Measurements from ENCODE around the gene TOMM7.

Gene TOMM7
- total RNA-seq = 130 to 168 (median 146) reads per million in 4 experiments

DNA sequence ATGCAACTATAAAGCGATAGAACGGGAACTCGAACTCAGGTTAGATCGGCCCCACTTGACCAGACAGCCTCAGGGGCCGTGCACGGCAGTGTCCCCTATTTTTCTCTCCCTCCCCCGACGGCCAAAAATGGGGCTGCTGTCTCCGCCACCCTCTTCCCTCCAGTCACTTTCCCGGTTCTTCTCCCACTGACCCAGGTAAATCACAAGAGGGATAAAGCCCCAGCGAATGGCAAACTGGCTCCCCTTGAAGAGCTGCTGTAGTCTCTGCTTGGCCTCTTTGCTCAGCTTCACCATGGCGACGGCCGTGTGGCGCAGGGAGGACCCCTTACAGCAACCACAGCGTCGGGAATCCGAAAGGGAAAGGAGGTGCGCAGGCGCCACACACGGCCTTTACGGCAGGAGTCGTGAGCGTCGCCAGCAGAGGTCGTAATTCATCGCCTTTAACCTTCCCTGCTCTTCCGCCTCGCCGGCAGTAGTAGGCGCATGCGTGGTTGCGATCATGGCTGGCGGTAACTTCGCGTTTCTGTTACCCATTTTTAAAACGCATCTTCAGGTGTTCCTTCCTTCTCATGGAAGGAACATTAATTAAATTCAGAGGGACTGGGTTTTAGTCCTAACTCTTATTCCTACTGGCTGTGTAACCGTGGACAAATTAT lies at the start of gene TOMM7:
Gene TOMM7, minus strand, starts transcription at position 364 of the 656 bp plus-strand sequence. Its CDS starts 70 bp downstream, at position 294.
- peak; percentile 84 for DNase-seq

DNA sequence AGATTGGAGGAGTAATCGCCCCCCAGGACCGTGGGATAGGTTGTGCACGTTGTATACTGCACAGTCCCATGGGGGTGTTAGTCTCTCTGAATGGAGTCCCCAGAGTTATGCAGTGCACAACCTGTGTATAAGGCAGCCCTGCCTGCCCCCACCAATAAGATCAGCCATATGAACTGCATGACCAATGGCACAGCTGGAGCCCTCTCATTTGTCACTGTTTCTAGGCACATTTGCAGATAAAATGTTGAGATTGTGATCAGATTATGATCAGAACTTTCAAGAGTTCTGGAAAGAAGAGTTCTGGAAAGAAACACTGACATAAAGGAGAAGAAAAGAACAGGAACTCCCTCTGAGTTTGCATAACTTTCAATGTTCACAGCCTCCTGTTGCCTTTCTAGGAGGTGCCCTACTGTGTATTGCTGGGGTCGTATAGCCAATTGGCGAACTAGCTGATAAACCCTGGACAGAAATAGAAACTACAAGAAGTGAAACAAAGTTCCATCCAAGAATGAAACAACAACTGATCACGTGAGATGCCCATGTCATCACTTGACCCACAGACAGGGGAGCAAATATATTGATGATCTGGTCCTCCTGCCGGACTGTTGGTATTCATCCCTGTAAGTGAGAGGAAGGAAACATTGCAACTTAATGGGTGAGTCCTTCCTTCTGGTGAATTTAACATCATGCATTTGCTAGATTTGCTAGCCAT lies 49.6 kb upstream of the TOMM7 start:
- no peak for DNase-seq

DNA sequence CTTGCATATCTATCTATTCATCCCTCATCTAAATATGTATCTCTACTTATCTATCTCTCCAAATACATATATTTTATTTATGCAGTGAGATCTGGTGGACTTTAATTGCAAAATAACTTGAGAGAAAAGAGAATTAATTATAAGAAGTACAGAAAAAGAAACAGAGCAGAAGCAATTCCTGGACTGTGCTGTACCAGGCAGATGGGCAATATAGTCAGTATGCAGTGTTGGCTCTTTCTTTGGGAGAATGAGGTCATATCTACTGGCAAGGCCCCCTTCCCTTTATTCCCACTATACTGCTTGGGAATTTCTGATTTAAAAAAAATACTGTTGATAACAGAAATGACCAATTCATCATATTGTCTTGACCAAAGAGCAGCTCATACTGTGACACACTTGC lies 49.0 kb upstream of the TOMM7 start:
- no peak for DNase-seq

DNA sequence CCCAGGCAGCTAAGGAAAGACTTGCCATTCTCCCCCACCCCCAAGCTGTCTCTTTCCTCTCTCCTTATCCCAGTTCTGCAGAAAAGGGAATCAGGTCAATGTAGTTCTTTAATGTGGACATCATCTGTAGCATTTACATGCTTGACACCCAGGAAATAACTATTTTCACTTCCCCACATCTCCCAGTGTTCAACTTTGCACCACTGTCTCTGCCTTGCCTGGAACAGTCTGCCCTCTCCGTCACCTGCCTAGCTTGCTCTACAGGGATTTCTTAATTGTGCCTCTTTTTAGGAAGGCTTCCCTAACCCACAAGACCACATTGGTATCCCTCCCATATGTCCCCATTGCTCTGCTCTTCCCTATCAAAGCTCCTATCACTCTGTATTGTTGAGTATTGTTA lies 45.9 kb upstream of the TOMM7 start:
- DNase-seq = no peak

DNA sequence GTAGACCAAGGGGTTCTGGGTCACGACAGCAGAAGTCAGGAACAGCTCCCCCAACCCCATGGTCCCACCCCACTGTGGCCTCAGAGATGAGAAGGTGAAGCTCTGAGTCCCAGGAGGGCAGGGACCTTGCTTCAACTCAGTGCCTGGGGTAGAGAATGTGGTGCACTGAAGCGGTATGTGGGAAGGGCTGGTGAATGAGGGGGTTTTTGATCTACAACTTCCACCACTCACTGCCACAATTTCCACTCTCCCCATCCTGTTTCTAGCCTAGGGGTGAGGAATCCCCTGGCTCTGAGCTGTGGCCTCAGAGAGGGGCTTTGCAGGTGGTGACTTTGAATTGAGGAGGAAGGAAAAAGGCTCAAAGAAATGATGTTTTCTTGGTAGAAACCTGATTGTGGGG lies 44.9 kb upstream of the TOMM7 start:
- no peak for DNase-seq

DNA sequence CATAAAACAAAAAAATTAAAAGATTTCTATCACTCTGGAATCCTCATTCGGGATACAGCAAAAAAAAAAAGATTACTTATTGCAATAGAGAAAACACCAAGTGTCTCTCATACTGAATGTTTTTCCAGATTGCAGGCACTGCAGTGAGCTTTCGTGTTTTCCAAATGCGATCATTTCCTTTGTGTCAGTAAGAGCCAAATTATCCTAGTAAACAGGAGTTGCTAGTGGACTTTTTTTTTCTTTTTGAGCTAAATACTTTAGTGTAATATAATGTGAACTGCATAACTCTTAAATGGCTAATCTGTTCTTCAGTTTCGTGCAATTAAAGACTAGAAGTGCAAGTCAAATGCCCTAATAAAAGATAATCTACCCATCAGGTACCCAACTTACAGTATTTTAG lies 44.4 kb upstream of the TOMM7 start:
- no peak for DNase-seq

DNA sequence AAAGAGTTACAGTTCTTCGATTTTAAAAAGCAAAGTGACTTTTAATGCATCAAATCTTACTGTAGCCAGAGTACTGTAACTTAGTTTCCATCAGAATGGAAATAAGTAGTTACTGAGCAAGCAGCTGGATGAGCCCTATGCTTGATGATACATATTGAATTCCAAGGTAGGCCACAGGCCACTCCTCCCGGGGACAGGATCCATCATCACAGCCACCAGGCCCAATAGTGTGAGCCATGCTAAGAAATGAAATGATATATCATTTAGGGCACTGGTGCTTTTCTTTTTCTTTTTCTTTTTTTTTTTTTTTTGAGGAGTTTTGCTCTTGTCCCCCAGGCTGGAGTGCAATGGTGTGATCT lies 42.9 kb upstream of the TOMM7 start:
- DNase-seq = no peak

DNA sequence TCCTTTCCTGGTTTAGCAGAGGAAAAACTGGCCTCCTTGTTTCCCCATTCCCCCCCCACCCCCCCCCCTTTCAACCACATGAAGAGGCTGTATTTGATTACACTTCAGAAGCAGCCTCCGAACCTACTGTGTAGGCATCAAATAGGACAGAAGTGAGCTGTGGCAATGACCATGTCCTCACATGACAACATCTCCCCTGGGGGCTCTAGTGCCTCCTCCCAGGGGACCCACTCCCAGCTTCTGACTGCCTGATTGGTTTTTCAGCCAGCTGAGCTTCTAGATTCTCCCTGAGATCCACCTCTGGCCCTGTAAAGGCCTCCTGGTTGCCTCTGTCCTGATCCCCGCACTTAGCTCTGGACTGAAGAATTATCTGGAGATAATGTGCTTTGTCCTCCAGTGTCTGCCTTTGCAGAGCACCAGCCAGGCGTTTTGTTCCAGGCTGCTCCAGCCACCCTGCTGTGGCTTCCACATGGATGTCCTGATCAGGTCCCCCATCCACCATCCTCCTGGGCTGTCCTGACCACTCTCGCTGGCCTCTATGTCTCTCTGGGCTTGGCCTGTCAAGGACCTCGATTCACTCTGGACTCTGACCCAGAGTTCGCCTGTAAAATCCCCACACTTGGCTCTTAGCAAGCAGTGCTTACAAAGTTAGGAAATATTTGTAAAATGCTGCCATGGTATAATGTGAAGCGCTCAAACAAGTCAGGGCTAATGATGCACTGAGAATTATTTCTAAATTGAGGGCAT lies 42.4 kb upstream of the TOMM7 start:
- DNase-seq = no peak

DNA sequence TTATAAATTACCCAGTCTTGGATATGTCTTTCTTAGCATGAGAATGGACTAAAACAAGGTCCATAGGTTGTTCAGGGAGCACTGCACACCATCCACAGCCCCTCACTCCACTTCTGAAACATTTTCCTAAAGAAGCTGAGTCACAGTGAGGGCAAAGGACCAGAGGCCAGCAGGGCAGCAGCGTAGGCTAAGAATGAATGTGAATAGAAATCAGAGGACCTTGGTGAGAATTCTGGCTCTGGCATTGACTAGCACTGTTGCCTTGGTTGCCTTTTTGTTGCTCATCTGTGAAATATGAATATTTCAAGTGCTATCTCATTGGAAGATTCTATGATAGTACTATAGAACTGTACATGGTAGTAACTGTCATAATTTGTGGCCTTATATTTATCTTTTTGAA lies 41.7 kb upstream of the TOMM7 start:
- DNase-seq = no peak

DNA sequence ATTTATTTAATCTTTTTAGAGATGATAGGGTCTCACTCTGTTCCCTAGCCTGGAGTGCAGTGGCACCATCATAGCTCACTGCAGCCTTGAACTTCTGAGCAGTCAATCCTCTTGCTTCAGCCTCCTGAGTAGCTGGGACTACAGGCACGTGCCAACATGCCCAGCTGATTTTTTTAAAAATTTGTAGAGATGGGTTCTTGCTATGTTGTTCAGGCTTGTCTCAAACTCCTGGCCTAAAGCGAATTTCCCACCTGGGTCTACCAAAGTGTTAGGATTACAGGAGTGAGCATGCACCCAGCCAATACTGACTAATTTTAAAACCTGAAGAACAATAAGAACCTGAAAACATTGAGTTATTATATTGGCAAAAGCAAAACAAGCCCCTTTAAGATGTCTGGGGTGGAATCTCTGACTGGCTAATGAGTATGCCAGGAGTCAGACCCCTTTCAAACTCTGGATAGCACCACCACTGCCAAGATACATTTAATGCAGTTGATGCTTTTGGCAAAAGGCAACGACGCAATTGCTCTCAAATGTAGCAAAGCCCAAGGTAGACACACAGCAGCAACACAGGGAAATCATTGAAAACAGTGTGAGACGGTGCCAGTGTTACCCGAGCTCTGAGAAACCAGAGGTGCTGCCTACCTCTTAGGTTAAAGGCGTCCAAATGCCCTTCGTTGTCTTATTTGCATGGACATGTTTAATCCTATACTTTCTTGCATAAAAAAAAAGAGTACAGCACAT lies 40.7 kb upstream of the TOMM7 start:
- DNase-seq = no peak

DNA sequence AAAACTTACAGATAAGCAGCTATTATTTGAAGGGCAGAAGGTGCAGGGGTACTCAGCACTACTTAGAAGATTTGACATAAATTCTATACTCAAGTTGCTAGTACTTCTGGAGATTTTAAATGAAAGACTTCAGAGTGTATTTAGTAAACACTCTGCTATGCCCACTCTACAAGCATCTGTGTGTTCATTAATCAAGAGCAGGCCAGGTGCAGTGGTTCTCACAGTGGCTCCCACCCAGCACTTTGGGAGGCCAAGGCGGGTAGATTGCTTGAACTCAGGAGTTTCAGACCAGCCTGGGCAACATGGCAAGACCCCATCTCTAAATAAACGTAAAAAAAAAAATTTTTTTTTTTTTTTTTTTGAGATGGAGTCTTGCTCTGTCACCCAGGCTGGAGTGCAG lies 38.9 kb upstream of the TOMM7 start:
- no peak for DNase-seq

DNA sequence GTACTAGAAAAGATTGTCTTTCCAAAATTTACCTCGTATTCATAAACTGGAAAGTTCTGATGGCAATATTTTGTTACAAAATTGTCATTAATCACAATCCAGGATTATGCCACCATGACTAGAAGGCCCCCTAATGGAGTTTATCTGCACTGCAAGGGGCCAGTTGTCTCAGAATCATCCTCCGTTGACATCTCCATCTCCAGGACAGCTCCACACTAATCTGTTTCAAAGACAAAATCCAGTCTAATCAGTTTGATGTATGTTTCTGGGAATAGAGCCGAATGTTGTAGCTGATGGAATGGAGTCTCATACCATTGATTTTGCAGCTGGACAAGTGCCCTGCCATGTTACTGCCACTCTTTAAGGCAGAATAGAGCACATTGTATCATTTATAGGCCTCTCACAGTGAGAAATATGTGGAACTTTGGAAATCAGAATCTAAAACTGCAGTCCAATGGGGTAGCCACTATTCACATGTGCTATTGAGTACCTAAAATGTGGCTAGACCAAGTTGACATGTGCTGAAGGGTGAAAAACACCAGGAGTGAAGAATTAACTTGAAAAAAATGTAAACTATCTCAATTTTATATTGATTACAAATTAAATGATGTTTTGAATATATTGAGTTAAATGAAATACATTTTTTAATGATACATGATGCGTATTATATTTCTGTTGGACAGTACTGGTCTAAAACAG lies 38.3 kb upstream of the TOMM7 start:
- no peak for DNase-seq

DNA sequence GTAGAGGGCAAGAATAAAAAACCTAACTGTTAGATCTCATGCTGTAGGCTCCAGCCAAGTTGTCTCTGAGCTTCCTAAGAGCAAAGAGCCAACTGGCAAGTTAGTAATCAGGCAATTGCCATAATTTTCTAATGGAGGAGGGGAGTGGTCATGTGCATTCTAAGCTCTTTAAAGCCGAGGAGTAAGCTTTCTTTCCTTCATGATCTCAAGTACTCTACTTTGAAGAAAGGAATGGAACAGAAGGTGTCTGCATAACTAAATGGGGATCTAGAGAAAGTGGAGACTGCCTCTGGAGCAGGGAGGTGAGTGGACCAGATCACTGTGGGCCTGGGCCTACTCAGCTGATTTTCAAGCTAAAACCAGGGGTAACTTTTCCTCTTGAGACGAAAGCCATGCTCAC lies 37.7 kb upstream of the TOMM7 start:
- DNase-seq = no peak

DNA sequence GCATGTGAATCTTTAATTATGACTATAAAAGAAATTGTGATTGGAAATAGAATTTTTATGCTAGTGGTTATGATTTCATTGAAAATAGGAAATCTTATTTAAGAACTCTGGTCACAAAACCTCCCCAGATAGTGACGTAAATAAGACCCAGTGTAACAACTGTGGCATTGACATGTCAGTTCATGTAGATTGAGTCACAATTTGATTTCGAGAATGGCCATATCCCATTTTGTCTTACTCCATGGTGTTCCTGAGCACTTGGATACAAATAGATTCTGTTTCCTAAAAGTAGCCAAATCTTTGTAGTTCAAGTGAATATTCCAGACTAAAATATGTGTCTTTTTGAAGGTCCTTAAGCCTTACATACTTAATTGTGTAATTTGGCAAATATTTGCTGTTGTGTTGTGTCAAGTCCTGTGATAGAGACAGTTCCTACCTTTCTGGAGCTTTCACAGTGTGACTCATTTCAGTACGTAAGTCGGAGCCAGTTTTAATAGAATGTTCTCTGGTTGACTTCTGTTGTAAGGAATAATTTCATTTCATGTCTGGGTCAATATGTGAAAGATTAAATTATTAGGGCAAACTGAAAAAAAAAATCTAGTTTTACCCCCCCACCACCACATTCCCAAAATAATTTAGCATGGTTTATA lies 37.1 kb upstream of the TOMM7 start:
- DNase-seq = no peak

DNA sequence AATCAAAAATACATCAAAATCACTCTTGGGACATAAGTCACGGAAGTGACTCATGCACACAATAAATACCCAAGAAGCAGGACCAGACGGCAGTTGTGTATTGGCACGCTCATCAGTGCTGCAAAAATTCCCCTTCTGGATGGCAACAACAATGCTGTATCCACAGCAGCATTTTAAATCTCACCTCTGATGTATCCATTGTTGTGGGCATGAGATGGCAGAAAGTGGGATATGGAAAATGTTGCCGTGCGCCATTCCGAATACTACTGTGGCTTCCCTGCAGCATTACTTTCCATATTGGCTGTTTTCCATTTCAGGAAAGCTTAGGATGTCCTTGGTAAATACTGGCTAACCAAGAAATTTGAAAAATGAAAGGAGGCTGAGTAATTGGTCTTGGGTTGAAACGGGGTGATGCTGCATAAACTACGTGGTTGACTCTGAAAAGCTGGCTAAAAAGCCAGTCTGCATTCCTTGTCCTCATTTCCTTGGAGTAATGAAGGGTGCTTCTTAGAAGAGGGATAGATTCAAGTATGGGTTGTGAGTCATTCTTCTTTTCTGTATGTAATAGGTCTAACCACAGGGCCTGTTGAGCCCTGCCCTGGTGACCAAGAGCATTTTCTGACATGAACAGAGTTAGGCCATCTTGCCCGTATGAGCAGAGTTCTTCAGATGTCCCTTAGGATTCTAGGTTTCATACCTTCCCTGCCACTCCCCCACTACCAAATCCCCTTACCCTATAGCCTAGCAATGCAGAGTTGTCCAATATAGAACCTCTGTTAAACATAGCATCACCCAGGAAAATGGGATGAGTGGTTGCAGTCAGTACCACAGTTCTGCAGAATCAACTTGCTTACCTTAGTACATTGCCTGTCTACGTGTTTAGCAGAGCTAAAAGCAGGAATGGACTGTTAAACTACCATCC lies 36.3 kb upstream of the TOMM7 start:
- DNase-seq = no peak

DNA sequence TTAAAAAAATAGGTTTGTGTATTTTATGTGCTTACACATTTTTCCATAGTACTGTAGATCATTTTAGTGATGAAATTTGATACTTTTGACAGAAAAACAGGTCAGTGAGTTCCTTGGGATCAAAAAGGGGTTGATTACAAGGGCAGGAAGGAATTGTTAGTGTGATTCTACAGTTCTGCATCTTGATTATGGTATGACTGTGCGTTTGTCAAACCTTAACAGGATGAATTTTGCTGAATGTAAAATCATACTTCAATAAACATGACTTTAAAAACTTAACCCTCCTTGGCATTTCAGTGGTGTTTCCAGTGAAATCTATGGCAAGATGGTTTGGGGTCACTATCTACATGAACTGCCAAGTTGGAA lies 35.6 kb upstream of the TOMM7 start:
- no peak for DNase-seq

DNA sequence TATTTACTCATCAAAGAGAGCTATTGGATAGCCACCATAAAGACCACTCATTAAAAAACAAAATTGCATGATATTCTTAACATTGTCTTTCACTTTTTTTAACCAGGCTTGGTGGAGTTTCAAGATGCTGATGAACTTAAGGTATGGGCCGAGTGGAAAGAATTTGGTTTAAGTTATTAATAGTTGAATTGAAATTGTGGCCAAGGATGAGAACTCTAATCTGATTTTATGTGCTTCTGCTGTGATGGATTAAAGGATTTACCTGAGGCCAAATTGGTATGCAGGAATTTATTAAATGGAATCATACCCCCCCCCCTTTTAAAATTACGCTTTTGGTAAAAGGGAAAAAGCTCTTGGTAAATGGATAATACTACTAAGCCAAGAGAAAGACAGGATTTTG lies 33.8 kb upstream of the TOMM7 start:
- no peak for DNase-seq

DNA sequence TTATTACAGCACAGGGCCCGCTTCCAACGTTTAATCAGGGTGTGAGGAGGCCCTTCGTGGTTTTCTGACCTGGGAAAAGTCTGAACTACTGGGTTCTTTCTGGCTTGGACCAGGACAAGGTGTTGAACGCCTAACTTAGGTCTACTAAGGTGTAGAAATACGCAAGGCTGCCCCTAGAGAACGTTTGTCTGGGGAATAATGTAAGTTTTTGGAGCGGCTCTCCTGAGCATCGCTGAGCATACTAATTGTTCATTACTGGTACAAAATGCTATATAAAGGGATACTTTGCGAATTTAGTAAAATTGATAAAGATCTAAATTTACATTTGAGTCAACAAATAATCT lies 32.4 kb upstream of the TOMM7 start:
- no peak for DNase-seq

DNA sequence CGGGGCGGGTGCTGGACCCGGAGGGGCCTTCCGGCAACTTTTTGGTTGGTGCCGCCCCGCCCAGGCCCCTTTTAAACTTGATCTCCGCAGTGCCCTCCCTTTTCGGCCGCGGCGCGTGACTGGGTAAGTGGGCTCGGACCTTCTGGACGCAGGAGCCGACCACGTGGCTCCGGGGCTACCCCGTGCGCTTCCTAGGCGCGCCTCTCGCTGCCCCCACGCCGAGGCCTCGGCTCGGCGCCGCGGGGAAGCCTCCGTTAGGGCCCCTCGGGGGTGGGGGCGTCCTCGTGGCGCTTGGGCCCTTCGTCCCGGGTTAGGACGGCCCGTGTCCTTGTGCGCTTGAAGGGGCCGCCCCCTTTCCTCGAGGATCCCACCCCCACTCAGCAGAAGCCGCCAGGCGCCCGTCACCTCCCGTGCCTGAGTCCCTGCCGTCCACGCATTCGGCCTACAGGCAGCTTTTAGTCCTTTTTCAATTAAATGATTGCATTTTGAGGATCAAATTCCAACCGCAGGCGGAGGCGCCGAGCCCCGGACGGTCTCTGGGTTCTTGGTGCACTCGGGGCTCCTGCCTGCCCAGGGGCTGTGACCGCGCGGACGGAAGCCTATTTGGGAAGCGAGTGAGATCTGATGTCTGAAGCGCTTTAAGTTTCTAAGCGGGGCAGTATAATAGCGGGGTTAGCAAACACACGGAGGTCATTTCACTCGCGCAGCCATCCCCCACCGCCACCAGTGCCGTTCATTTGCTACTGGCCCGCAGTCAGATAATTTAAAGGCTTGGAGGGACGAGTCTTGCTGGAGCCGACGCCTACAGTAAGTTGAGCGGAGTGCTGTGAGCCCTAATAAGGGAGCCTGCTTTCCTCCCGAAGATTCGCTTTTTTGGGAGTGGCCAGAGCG lies 31.8 kb upstream of the TOMM7 start:
- peak; percentile 70 for DNase-seq

DNA sequence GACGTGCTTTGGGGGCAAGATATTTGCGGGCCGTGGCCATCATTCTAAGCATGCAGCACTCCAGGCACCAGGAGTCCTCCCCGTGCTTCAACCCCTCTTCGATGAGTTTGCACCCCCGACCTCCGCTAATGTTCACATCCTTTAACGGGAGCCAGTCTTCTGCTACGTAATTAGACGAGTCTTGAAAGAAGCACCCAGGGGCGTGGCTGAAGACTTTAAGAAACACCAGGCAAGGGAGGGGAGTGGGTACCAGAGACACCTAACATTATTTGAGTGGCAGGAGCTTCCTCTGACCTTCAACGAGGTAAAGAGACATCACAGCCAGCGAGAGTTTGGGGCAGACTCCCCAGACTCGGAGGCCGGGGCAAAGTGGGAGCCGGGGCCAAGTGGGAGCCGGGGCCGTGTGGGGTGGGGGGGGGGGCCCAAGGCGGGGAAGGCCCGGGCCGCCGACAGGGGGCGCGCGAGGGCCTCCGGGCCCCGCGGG lies 31.1 kb upstream of the TOMM7 start:
- peak; percentile 56 for DNase-seq
